HG03159 (cell line): ENCODE measurements around the gene RAB36.

Source experiments
- ATAC-seq: cut with Tn5 transposase; IDR thresholded peaks from one replicate; pipeline ENCODE4 v1.9.1; 2021; ENCODE audit warnings: mild to moderate bottlenecking, moderate library complexity; ENCODE audit not compliant: unreplicated experiment

Gene RAB36

DNA sequence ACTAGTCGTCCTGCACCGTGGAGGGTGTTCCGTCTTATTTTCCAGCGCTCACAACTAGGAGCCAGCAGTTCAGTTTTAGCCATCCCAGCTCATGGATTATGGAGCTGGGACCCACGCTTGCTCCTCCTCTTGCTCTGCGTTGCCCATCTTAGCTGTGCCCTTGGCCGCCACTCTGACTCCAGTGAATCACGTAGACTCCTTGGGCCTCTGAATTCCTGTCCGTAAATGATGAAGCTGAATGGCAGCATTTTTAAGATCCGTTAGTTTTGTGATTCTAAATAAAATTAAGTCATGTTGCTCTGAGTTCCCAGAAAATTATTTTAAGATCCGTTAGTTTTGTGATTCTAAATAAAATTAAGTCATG, 58.8 kb downstream of the RAB36 start:
- ATAC-seq, result no peak

- ATAC-seq, result no peak
These were observed 59.4 kb downstream of the RAB36 start for GRCh38 chr22:23204541-23205157.

DNA sequence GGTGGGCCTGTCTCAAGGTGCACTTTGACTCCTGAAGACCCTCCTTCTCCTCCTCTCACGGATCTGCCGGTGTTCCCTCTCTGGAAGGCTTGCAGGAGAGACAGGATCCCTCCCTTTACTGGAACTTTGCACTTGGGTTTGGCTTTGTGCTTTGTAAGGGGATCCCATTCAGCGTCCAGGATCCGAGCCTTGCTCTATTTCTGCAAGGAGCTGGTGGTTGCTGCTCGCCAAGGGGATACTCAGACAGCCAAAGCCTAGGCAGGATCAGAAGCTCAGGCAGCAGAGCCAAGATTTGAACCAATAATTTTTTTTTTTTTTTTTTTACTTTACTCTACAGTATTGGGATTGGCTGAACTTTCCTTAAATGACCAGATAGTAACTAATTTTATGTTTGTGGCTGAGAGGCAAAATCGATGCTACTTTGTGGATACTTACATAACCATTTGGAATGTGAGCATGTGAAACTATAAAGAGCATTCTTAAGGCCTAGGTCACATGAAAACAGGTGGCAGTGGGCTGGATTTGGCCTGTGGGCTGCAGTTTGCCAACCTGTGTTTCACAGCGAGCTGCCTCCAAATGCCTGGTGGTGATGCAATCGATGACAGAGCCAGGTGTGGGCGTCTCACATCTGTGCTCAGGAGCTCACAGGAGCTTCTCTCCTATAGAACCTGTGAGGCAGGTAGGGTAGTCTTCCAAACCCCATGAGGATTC, 60.2 kb downstream of the RAB36 start:
- ATAC-seq, result no peak

GRCh38 chr22:23206915-23207314, 61.6 kb downstream of the RAB36 start:
- ATAC-seq, result no peak

- no peak for ATAC-seq
These were observed 62.6 kb downstream of the RAB36 start for GRCh38 chr22:23207729-23208393.

DNA sequence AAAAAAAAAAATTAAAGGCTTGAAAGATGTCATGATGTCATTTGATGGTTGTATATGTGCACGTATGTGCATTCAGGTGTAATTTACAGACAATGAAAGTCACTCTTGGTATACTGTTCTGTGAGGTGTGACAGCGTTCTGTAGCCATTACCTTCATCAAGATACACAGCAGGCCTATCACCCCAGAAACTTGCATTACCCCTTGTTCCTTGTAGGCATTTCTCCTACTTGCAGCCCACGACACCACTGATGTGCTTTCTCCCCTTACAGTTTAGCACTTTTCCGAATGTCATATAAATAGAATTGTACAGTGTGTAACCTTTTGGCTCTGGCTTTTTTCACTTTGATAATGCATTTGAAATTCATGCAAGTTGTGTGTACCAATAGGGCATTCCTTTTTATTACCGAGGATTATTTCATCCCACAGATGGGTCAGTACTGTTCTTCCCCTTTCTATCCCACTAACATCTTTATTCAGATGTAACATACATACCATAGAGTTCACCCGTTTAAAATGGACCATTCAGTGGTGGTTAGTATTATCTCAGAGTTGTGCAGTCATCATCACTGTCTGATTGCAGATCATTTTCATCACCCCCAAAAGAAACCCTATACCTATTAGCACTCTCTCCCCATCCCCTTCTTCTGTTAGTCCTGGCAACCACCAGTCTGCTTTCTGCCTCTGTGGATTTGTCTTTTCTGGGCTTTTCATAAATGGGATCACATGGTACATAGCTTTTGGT, 65.3 kb downstream of the RAB36 start:
- no peak for ATAC-seq

GRCh38 chr22:23211622-23212021, 66.3 kb downstream of the RAB36 start:
- no peak for ATAC-seq

DNA sequence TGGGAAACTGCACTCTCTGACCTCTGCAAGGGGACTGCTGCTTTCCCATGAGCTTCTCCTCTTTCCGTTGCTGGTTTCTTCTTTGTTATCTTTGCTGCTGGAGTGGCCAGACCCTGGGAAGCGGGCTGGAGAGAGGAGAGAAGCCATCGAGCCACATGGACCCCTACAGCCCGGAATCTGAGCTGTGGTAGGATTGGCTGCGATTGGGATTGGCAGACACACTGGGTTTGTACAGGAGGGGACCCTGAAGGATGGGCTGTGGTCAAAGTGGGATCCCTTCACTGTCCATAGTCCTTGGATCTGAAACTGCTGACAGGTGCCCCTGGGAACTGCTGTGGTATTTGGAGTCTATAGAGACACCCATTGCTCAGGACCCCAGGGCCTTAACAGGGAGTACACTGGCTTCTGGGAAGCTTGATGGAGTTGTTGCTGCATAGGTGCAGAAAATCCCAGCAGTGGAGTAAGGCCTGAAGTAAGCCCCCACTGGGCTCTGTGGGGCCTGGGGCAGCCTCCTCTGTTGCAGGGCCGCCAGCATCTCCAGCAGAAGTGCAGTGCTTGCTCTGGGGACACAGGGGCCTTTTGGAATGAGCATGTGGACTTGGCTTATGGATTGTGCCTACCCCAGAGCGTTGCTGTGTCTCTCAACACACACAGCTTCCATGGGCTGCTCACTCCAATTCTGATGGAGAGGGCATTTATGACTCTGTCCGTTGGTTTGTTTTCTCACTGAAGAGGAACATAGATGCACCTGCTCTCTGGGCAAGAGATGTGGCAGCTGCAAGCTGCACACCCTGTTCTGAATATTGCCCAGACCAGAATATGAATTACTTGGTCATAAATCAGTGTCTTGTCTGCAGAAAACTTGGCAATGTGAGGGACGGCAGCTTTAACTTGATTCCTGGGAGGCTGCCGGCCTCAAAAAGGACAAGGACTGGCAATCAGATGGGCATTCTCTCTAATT, 67.1 kb downstream of the RAB36 start:
- no peak for ATAC-seq

- ATAC-seq, result no peak
These were observed 67.8 kb downstream of the RAB36 start for GRCh38 chr22:23213022-23213555.

DNA sequence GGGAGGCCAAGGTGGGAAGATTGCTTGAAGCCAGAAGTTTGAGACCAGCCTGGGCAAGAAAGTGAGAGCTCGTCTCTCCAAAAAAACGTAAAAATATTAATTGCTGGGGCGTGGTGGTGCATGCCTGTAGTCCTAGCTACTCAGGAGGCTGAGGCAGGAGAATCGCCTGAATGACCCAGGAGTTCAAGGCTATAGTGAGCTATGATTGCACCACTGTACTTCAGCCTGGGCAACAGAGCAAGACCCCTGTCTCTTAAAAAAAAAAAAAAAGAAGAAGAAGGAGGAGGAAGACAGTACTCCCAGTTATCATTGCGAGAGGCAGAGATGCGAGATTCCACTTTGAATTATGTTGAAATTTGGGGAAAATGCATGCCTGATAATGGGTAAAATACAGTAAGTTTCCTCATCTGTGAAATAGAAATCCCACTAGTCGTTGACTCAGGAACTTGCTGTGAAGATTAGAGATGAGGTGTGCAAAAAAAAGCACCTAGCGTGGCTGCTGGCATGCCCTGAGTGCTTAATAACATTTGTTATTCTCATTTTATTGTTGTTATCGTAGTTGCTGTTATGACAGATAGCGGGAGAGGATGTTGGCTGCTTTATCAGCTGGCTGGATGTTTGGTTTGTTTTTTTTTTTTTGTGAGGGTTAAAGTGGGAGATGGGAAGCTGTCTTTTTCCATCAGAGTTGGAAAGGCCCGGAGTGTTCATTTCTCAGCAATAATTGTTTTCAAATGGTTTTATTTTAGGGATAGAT, 68.5 kb downstream of the RAB36 start:
- ATAC-seq, result no peak
